ENCODE measurements around the gene ENTPD6.

ENTPD6 gene

GRCh38 chr20:25249198-25249931 lies 53.9 kb downstream of the ENTPD6 start:
- DNase-seq (ENCODE audit: low read depth): peak; percentile 31
- peak; percentile 5 for TF ChIP-seq CTCF (IDR thresholded peaks at IDR 0.05; ENCODE audit: low read length, missing control alignments)
- peak overlapping the region; percentile 81 for H3K4me3 ChIP-seq (replicated peaks; ENCODE audit: low read depth, low read length)

- no peak for DNase-seq (ENCODE audit: low read depth)
- H3K4me3 ChIP-seq (replicated peaks; ENCODE audit: low read depth, low read length): peak overlapping the region; percentile 2
- no peak for TF ChIP-seq CTCF (IDR thresholded peaks at IDR 0.05; ENCODE audit: low read length, missing control alignments)
These were observed 55.0 kb downstream of the ENTPD6 start for GRCh38 chr20:25250508-25250907.

- no peak for DNase-seq (ENCODE audit: low read depth)
These were observed 55.5 kb downstream of the ENTPD6 start for GRCh38 chr20:25251019-25251418.

GRCh38 chr20:25251558-25251957 lies 56.0 kb downstream of the ENTPD6 start:
- no peak overlapping the region for H3K4me3 ChIP-seq (replicated peaks; ENCODE audit: low read depth, low read length)

More at GRCh38 chr20:25251019-25251418, 55.5 kb downstream of the ENTPD6 start:
- no peak for TF ChIP-seq CTCF (IDR thresholded peaks at IDR 0.05; ENCODE audit: low read length, missing control alignments)
- no peak overlapping the region for H3K4me3 ChIP-seq (replicated peaks; ENCODE audit: low read depth, low read length)

GRCh38 chr20:25252230-25252651 lies 56.7 kb downstream of the ENTPD6 start:
- no peak for DNase-seq (ENCODE audit: low read depth)
- no peak overlapping the region for H3K4me3 ChIP-seq (replicated peaks; ENCODE audit: low read depth, low read length)
- TF ChIP-seq CTCF (IDR thresholded peaks at IDR 0.05; ENCODE audit: low read length, missing control alignments): no peak

More at GRCh38 chr20:25251558-25251957, 56.0 kb downstream of the ENTPD6 start:
- DNase-seq (ENCODE audit: low read depth): no peak
- no peak for TF ChIP-seq CTCF (IDR thresholded peaks at IDR 0.05; ENCODE audit: low read length, missing control alignments)

- DNase-seq (ENCODE audit: low read depth): no peak
- no peak overlapping the region for H3K4me3 ChIP-seq (replicated peaks; ENCODE audit: low read depth, low read length)
- TF ChIP-seq CTCF (IDR thresholded peaks at IDR 0.05; ENCODE audit: low read length, missing control alignments): no peak
These were observed 57.3 kb downstream of the ENTPD6 start for GRCh38 chr20:25252686-25253421.

All from fibroblast of pulmonary artery (primary cell).